ENCODE results near the gene SLC9A2.
A peak's percentile ranks its signal among the peaks of the same experiment; 100 is the strongest.

SLC9A2 gene

DNA sequence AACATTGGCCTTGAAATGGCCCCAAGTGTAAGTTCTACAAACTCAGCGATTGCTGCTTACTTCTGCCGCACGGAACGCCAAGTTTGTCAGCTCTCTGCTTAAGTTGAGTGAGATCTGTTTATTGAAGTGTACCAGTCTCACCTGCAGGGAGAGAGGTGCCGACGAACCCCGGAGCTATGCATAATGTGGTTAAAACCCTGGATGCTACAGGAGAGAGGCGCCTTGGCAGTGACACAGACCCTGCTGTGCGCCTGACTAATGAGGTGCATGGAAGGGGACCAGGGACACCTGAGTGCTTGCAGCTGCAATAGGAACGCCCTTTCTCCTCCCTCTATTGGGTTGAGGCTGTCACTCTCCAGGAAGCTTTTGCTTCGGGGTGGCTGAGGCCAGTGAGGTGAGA, 979 bp downstream of the SLC9A2 start:
- no peak for DNase-seq (ENCODE audit: low read depth)

DNA sequence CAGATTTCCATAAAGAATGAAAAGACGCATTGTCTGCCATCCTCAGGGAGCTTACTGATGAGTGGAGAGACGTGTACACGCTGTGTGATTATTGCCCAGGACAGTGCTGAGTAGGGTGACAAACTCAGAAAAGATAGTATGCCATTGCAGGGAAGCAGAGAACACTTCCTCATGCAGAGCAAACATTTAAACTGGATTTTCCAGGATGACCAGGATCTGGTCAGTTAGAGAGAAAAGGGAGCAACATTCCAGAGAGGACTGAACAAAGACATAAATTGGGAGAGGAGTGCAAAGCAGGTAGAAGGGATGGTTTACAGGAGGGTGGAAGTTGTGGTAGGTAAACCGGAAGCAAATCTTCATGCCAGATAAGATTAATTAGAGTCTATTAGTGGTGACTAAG, 2.3 kb downstream of the SLC9A2 start:
- DNase-seq (ENCODE audit: low read depth): no peak

DNA sequence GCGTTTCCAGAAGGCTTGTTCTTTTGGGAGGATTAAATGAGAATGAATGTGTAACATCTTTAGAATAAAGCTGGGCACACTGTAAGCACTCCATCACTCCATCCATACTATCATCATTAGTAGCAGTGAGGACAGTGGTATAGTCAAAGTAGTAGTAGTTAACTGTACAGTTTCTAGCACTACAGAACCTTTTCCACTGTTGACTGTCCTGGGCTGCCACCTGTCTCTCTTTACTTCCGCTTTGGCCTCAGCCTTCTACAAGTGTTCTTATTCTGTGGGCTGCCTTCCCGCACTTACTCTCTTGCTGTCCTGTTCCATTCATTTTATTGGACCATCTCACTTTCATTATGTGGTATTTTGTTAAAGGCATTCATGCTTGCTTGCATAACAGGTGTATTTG, 3.3 kb downstream of the SLC9A2 start:
- DNase-seq (ENCODE audit: low read depth): no peak

DNA sequence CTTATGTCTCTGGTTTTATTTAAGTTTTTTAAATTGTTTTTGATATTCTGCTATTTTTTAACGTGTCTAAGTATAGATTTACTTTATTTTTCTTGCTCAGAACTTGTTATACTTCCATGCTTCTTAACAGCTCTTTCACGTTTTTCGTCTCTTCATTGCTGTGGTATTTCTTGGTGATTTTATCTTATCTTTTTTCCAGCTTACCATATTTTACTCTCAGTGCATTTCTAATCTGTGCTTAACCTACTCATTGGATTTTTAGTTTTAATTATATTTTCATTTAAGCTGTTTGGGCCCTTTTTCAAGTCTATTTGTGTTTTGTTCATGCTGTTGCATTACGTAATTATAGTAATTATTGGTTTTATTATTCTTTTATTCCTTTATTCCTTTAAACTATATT, 11.1 kb downstream of the SLC9A2 start:
- no peak for DNase-seq (ENCODE audit: low read depth)

DNA sequence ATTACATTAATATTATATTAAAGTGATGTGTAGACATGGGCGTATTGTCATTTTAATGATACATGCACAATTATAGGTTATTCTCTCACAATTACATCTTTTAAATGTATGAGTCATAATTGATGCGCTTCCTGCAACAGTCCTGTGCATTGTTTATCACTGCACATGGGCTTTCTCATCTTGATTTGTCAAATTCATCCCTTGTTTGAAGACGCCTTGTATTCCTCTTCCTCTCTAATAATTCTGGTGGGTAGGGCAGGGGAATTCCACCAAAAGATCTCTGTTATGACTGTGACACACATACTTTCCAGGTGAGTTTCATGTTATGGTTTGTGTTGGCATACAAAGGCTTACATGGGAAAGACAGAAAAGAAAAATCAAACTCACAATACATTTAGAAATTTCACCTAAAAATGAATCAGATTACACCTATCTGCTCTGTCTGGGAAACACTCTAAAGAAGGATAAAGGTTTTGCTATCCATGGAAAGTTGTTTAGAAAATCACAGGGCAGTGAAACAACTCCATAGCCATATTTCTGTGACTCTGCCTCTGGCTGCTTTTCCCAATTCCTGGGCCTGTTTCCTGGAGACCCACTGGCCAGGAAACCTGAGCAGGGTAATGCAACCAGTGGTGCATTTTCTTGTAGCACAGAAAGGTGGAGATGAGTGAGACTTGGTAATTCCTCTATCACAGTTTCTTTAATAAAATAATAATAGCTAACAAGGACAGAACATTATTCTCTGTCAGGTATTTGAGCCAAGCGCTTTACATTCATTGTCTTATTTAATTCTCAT, 13.2 kb downstream of the SLC9A2 start:
- DNase-seq (ENCODE audit: low read depth): peak; percentile 4

DNA sequence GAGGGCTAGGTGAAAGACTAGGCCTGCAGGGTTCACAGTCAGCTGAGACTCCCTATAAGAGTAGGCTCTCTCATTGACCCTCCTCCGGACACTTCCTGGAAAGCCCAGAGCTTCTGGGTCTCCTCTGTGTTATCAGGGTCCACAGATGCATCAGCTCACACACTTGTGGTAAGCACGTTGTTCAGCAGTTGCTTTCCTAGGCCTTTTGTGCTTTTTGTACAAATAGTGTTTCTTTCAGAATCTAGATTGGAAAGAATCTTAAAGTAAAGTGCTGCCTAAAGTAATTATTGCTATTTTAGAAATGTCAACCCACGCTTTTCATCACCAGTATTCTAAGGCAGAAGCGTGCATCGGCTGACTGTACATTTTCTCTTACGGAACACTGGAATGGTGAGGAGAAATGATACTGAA, 15.5 kb downstream of the SLC9A2 start:
- no peak for DNase-seq (ENCODE audit: low read depth)

DNA sequence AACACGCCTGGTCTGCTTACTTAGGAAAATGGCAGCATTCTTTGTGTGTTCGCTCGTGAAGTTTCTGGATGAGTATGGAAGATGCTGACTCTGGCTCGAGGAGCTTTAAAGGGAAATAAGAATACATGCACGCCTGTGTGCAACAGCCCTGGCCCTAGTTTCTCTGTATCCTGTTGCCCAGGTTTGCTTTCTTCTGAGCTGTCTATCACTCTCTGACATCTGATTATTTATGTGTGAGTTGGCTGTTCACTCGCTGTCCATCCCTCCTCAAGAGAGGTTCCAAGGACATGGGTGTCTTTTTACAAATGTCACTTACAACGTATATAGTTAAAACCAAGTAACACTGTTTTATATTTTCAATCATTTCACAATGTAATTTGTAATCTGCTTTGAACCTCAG, 16.0 kb downstream of the SLC9A2 start:
- DNase-seq (ENCODE audit: low read depth): no peak

DNA sequence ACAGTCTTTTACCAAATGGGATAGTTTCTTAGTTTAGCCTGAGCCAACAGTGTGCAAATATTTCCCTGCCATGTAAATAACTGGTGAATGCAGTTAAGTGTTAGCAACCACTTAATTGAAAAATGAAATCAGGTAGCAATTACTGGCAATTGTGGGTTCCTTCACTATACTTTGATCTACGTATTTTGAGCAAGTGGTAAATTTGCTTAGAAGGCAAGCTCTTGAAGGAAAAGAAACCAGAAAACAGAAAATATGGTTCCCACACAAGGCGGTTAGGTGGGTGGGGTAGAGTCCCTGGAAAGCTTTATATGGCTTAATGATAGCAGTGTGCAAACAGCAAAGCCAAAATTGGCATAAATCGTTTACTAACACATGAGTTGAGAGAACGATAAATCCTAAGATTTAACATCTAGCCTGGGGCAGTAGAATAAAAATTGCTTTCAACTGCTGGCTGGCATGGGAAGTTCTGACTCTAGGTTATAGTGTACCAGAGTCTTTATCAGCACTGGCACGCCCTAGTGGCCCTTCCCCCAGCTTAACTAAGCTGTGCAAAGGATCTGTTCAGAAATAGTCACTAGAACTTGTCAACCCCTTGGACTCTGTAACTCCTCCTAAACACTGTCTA, 17.0 kb downstream of the SLC9A2 start:
- DNase-seq (ENCODE audit: low read depth): no peak

DNA sequence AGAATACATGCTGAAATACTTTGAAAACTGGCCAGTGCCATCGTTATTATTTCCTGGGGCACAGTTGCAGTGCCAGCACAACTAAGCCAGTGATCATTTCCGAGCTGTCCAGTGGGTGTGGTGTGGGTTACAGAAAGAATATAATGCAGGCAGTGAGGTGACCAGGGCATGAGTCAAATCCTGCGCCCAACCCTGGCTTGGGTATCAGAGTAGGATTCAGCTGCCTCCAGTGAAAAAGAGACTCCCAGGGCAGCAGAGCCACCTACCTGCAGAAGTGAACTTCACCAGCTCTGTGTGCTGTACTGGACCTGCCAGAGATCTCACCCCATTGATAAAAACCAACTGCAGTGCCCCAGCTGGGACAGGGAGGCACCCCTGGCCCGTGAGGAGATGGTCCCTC, 18.0 kb downstream of the SLC9A2 start:
- peak; percentile 8 for DNase-seq (ENCODE audit: low read depth)

DNA sequence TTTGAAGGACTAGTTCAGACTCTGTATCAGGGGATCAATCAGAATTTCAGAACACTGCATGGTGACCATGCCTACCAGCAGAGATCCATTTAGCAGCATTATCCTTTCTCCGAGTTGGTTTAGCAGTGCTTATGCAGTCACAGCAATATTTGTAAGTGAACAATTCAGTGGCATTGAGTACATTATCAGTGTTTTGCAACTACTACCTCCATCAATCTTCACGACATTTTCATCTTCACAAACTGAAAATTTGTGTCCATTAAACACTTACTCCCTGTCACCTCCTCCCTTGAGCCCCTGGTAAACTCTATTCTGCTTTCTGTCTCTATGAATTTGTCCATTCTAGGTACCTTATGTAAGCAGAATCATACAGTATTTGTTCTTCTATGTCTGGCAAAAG, 20.1 kb downstream of the SLC9A2 start:
- no peak for DNase-seq (ENCODE audit: low read depth)

DNA sequence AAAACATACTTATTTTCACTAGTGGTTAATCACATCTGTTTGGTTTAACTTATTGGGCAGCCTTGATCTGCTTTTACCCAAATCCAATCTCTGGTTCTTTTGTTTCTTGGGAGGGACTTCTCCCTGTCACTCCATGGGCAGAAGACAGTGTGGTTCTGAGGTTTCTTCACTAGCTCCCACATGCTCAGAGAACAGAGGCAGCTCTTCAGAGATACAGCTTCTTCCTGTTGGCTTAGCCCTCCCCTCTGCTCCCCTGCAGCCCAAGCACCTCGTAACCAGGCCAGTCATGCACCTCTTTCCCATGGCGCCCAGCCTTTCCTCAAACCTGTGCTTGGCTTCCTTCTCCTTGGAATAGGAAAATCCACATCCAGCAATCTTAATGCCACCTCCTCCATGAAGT, 32.8 kb downstream of the SLC9A2 start:
- no peak for DNase-seq (ENCODE audit: low read depth)

DNA sequence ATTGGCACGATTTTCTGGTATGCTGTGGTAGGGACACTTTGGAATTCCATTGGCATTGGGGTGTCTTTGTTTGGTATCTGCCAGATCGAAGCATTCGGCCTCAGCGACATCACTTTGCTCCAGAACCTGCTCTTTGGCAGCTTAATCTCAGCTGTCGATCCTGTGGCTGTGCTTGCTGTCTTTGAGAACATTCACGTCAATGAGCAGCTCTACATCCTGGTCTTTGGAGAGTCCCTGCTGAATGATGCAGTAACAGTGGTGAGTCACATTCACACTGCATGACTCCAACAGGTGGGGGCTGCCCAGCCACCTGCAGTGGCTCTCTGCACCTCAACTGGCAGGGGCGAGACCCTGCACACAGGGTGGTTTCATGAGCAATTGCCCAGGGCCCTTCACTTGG, 38.4 kb downstream of the SLC9A2 start:
- DNase-seq (ENCODE audit: low read depth): no peak

DNA sequence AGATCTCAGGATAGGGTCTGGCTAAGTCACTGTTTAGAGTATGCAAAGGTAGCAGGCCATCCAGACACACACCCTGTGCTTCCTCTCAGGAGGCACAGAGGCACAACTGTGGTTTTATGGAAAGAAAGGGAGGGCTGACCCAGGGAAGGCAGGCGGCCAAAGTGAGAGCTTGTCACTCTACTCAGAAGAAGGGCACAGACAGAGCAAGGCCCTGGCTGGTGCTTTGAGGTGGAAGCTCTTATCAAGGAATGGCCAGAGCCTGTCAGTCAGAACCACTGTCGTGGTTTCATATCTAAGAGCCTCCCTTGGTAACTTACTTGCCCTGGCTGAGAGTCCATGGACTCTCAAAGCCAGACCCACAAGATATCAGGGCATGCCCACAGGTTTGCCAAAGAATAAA, 40.7 kb downstream of the SLC9A2 start:
- no peak for DNase-seq (ENCODE audit: low read depth)

DNA sequence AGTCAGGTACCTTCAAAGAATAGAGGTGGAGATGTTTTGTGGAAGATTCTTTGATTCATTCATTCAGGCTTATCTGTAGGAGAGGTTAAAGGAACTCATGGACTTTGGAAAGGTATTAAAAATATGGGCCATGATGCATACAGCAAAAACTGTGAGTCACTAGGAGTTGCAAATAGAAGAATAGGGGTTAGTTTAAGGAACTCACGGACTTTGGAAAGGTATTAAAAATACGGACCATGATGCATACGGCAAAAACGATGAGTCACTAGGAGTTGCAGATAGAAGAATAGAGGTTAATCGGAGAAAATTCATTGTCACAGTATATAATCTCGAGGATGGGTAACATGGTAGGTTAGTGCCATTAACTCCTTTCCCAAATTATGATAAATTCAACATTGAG, 41.2 kb downstream of the SLC9A2 start:
- DNase-seq (ENCODE audit: low read depth): no peak

DNA sequence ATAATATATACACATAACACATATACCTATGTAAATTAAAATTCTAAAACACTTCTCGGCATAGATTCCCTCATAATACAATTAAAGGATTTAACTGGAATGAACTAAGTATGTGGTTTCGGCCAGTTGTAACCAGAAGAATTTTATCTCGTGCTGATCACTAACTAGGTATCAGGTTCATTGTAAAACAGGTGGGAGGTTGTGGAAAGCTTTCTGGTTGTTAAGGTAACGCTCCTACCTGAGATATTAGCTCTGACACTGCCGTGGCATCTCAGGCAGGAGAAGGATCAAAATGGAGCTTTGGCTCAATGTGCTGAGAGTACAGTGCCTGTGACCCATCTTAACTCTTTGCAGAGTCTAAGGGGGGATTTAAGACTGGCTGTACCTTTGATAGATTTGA, 42.5 kb downstream of the SLC9A2 start:
- DNase-seq (ENCODE audit: low read depth): no peak

DNA sequence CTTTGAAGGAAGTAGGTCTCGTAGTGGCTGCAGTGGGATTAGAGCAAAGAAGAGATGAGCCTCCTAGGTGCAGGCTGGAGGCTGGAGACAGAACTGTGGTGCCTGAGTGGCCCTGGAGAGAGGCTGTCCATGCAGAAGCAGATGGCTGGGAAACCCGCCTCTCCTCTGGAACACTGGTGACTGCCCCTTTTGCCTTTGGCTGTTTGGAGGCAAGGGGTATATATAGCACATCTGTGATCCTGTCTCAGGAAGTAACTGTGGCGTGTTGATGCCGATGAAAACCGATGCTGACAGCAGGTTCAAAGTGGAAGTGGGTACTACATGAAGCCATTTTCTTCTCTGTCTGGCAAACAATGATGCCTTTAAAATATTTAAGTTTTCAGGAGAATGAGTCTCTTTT, 43.5 kb downstream of the SLC9A2 start:
- DNase-seq (ENCODE audit: low read depth): no peak

DNA sequence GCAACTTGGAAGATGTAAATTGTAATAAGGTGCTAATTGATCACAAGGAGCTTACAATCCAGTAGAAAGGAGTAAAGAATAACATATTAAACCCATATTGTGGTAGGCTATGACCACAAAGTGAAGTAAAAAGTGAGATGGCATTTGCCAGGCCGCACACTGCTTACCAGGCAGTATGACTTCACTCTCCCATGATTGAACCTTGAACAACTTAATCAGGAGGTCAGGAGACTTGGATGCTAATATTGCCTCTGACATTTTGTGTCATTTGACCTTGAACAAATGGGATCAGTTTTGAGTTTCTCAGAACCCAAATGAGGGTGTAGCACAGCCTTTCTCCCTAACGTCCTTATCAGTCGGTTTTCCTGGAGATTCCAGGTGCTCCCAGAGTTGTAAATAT, 44.0 kb downstream of the SLC9A2 start:
- DNase-seq (ENCODE audit: low read depth): no peak

DNA sequence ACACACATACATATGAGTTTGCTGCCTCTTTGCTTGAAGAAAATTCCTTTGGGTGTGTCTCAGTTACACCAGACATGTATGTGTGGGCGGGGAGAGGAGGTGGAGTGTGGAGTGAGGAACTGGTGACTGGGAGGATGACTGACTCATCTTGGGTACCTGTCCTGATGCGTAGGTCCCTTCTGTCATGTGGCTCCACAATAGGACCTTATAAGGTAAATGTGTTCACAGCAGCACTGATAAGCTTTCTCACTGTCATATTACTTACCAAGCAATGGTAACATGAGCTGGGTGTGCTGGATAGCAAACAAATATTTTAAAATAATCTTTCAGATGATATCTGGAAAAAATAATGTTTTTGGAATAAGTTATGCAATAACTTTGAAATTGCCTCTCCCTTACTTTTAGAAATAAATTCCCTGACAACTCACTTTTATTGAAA, 45.1 kb downstream of the SLC9A2 start:
- peak; percentile 19 for DNase-seq (ENCODE audit: low read depth)

DNA sequence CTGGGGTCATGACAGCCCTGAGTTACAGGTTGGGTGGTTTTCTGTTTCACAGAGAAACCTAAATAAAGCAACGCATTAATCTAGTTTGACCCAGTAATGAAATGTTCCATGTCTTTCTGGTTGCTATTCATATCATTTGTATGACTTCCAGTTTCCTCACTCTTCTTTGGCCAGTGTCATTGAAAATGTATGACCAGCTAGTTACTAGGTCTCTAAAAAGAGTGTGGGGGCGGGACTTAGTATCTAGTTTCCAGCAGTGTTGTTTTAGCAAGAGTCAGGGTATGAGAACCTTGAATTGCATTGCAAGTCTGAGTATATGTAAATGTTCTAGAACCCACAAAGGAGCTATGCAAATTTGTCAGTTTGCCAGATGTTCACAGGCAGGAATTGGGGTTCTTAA, 47.7 kb downstream of the SLC9A2 start:
- no peak for DNase-seq (ENCODE audit: low read depth)

DNA sequence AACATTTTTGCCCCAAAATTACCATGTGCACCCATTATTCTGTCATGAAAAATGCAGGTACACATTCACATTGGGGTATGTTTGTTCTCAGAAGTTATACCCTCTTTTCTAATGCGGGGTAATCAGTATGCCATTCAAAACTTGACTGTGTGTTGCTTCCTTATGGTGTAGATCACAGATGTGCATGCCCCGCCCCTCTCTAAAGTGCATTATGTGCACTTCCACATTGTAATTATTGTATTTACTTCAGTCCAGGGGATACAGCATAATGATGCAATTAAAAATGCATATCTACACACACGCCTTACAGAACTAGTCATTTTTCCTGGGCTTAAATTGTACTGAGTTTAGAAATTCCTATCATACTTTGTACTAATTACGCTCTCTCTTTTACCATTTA, 48.8 kb downstream of the SLC9A2 start:
- no peak for DNase-seq (ENCODE audit: low read depth)

DNA sequence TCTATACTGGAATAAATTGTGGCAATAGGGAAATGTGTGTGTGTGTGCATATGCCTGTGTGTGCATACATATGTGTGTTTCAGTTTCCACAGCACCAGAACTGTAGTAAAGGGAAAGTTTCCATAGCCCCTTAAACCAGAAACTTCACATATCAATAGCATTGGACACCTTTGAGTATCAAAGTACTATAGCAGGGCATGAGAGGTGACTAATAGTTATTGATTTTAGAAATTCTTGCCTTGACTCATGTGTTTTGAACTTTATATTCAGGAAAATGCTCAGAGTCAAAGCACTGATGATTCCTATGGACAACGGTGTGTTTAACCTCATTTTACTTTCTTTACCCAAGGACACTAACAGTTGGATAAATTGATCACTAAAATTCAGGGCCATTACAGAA, 50.0 kb downstream of the SLC9A2 start:
- DNase-seq (ENCODE audit: low read depth): no peak

DNA sequence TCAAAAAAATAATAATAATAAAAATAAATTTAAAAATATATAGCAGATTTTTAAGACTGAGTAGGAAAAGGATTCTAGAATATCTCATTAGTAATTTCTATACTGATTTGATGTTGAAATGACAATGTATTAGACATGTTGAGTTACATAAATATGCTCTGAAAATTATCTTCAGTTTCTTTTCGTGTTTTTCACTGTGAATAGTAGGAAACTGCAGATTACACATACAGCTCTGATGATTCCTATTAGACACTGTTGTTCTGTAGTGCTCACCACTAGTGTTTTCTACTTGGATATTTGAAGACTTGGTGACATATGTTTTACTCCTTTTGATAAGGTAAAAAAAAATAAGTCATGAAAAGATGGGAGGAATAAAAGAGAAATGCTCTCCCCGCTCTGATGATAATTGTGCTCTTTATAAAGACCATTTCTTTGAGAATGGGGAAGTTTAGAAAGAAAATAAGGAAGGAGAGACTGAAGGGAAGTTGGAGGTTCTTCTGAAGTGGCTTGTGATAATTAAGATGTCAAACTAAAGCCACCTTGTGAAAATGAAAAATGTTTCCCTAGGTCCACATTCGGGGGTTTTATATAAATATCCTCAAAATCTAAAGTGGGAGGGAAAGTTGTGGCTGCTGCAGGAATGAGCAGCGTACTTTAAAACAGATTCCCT, 52.9 kb downstream of the SLC9A2 start:
- DNase-seq (ENCODE audit: low read depth): no peak

DNA sequence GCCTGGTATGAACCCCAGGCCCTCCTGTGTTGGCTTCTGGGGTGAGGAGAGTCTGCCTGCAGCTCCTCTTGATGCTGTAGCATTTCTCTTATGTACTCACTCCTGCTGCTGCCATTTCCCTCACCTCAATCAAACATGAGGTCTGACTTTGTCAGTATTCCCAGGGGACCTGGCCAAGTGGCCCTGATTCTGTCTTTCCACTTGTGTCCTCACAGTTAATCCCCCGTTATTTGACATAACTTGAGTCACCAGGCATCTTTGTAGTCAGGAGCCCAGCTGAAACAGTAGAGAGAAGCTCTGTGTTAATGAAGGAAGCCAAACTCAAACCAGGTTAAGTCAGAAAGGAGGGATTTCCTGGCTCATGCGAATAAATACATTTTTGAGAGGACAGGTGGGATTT, 55.0 kb downstream of the SLC9A2 start:
- no peak for DNase-seq (ENCODE audit: low read depth)

Measured in ELR (cell line).